VCaP (cell line): ENCODE results near the gene NPTXR.
A peak's percentile ranks its signal among the peaks of the same experiment; 100 is the strongest.

Experiments used
- H3K27ac ChIP-seq: fragments of 450-650 bp; 2 replicates; pipeline ENCODE4 v1.5.1; 2017
- CTCF ChIP-seq: fragments of 450-650 bp; conservative IDR thresholded peaks from 2 replicates; pipeline ENCODE4 v1.5.1; 2017; ENCODE audit warnings: mild to moderate bottlenecking, moderate library complexity

The NPTXR gene

GRCh38 chr22:38863531-38864131 is 19.8 kb upstream of the NPTXR start:
- TF ChIP-seq CTCF: no peak

GRCh38 chr22:38862375-38863329 is 18.8 kb upstream of the NPTXR start:
- no peak for TF ChIP-seq CTCF
- H3K27ac ChIP-seq: no peak overlapping the region

More at GRCh38 chr22:38863531-38864131, 19.8 kb upstream of the NPTXR start:
- peak overlapping the region; percentile 62; the same call in 1 of the 2 replicates for H3K27ac ChIP-seq

GRCh38 chr22:38861927-38862326 is 18.1 kb upstream of the NPTXR start:
- H3K27ac ChIP-seq: no peak overlapping the region

GRCh38 chr22:38861170-38861876 is 17.5 kb upstream of the NPTXR start:
- TF ChIP-seq CTCF: no peak
- no peak overlapping the region for H3K27ac ChIP-seq

More at GRCh38 chr22:38861927-38862326, 18.1 kb upstream of the NPTXR start:
- TF ChIP-seq CTCF: no peak

GRCh38 chr22:38860283-38861169 is 16.7 kb upstream of the NPTXR start:
- TF ChIP-seq CTCF: no peak
- no peak overlapping the region for H3K27ac ChIP-seq

GRCh38 chr22:38859581-38860282 is 15.9 kb upstream of the NPTXR start:
- no peak overlapping the region for H3K27ac ChIP-seq
- no peak for TF ChIP-seq CTCF
